ENCODE measurements around the gene LRRC40. TPM values are rescaled to one million over a fixed set of nuclear protein-coding genes. Genes with fewer than 3 reads are reported as not detected.
A peak's percentile ranks its signal among the peaks of the same experiment; 100 is the strongest.

LRRC40 gene
- 16.5 and 18.5 TPM in 2 replicates for total RNA-seq

GRCh38 chr1:70205434-70206118, at the start of gene LRRC40:
TSS of gene LRRC40 (minus strand) at chr1:70205579. CDS start at chr1:70205540, 39 bp downstream.
- H4K20me1 ChIP-seq (ENCODE audit: insufficient read depth, low read length): peaks cover 5% of the 10 kb centered on the region
- H3K4me3 ChIP-seq (ENCODE audit: insufficient read depth, low read length): peak within 1 kb of the TSS; percentile 83

GRCh38 chr1:70248729-70249128, 43.4 kb upstream of the LRRC40 start:
- no peaks in the 10 kb centered on the region for H3K79me2 ChIP-seq (ENCODE audit: insufficient read depth, low read length)
- H3K27ac ChIP-seq (ENCODE audit: low read depth, low read length): no peak overlapping the region
- no peaks in the 10 kb centered on the region for H3K4me1 ChIP-seq (ENCODE audit: insufficient read depth, low read length)
- TF ChIP-seq CTCF (IDR thresholded peaks at IDR 0.05; ENCODE audit: extremely low read depth, low read depth, low read length): no peak
- H2AFZ ChIP-seq (ENCODE audit: low read length): no peak overlapping the region
- no peak overlapping the region for H3K4me3 ChIP-seq (ENCODE audit: insufficient read depth, low read length)
- DNase-seq (ENCODE audit: insufficient read length, low spot score, missing footprints): no peak
- no peaks in the 10 kb centered on the region for H3K27me3 ChIP-seq (ENCODE audit: insufficient read depth, low read length)
- peaks cover 88% of the 10 kb centered on the region for H3K36me3 ChIP-seq (ENCODE audit: insufficient read depth, low read length)
- peaks cover 7% of the 10 kb centered on the region for H4K20me1 ChIP-seq (ENCODE audit: insufficient read depth, low read length)
- H3K9me3 ChIP-seq (ENCODE audit: low read depth, low read length): no peaks in the 10 kb centered on the region
- no peak overlapping the region for H3K4me2 ChIP-seq (ENCODE audit: insufficient read depth, low read length)

More at GRCh38 chr1:70205434-70206118, at the start of gene LRRC40:
- peak within 1 kb of the TSS; percentile 96 for H3K27ac ChIP-seq (ENCODE audit: low read depth, low read length)
- no peaks in the 10 kb centered on the region for H3K9me3 ChIP-seq (ENCODE audit: low read depth, low read length)
- H3K79me2 ChIP-seq (ENCODE audit: insufficient read depth, low read length): peaks cover 96% of the 10 kb centered on the region
- TF ChIP-seq CTCF (IDR thresholded peaks at IDR 0.05; ENCODE audit: extremely low read depth, low read depth, low read length): no peak
- DNase-seq (ENCODE audit: insufficient read length, low spot score, missing footprints): peak; percentile 93
- peak within 1 kb of the TSS; percentile 100 for H2AFZ ChIP-seq (ENCODE audit: low read length)
- H3K36me3 ChIP-seq (ENCODE audit: insufficient read depth, low read length): peaks cover 8% of the 10 kb centered on the region
- peaks cover 20% of the 10 kb centered on the region for H3K4me1 ChIP-seq (ENCODE audit: insufficient read depth, low read length)
- peak within 1 kb of the TSS; percentile 90 for H3K4me2 ChIP-seq (ENCODE audit: insufficient read depth, low read length)
- no peaks in the 10 kb centered on the region for H3K27me3 ChIP-seq (ENCODE audit: insufficient read depth, low read length)

- peaks cover 11% of the 10 kb centered on the region for H4K20me1 ChIP-seq (ENCODE audit: insufficient read depth, low read length)
- no peaks in the 10 kb centered on the region for H3K4me1 ChIP-seq (ENCODE audit: insufficient read depth, low read length)
- H3K27me3 ChIP-seq (ENCODE audit: insufficient read depth, low read length): no peaks in the 10 kb centered on the region
- no peak overlapping the region for H3K4me2 ChIP-seq (ENCODE audit: insufficient read depth, low read length)
- DNase-seq (ENCODE audit: insufficient read length, low spot score, missing footprints): no peak
- no peak overlapping the region for H3K27ac ChIP-seq (ENCODE audit: low read depth, low read length)
- no peak for TF ChIP-seq CTCF (IDR thresholded peaks at IDR 0.05; ENCODE audit: extremely low read depth, low read depth, low read length)
- H2AFZ ChIP-seq (ENCODE audit: low read length): no peak overlapping the region
- H3K79me2 ChIP-seq (ENCODE audit: insufficient read depth, low read length): peaks cover 5% of the 10 kb centered on the region
- peaks cover 95% of the 10 kb centered on the region for H3K36me3 ChIP-seq (ENCODE audit: insufficient read depth, low read length)
- no peak overlapping the region for H3K4me3 ChIP-seq (ENCODE audit: insufficient read depth, low read length)
- no peaks in the 10 kb centered on the region for H3K9me3 ChIP-seq (ENCODE audit: low read depth, low read length)
These were observed 42.4 kb upstream of the LRRC40 start for GRCh38 chr1:70247768-70248167.

DNA sequence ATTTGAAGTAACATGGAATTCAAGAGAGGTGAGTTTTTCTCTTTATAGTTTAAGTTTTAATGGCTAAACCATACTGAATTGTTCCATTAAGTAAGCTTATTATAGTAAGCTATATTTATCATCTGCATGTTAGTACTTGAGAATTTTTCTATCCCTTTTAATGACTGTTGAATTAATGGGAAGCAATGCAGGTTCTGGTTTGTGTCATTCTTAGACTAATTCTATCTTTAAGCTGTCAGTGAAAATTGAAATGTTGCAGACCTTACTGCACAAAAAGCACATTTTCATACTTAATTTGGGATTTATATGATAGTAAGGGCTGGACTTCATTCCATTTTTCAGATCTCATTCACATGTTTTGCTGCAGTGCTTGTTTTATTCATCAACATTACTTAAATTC, 41.7 kb upstream of the LRRC40 start:
- no peak overlapping the region for H3K27ac ChIP-seq (ENCODE audit: low read depth, low read length)
- H2AFZ ChIP-seq (ENCODE audit: low read length): no peak overlapping the region
- peaks cover 11% of the 10 kb centered on the region for H4K20me1 ChIP-seq (ENCODE audit: insufficient read depth, low read length)
- H3K4me2 ChIP-seq (ENCODE audit: insufficient read depth, low read length): no peak overlapping the region
- no peak overlapping the region for H3K4me3 ChIP-seq (ENCODE audit: insufficient read depth, low read length)
- no peaks in the 10 kb centered on the region for H3K4me1 ChIP-seq (ENCODE audit: insufficient read depth, low read length)
- TF ChIP-seq CTCF (IDR thresholded peaks at IDR 0.05; ENCODE audit: extremely low read depth, low read depth, low read length): no peak
- H3K9me3 ChIP-seq (ENCODE audit: low read depth, low read length): no peaks in the 10 kb centered on the region
- H3K79me2 ChIP-seq (ENCODE audit: insufficient read depth, low read length): peaks cover 5% of the 10 kb centered on the region
- peaks cover 100% of the 10 kb centered on the region for H3K36me3 ChIP-seq (ENCODE audit: insufficient read depth, low read length)
- DNase-seq (ENCODE audit: insufficient read length, low spot score, missing footprints): no peak
- no peaks in the 10 kb centered on the region for H3K27me3 ChIP-seq (ENCODE audit: insufficient read depth, low read length)
